HepG2 (cell line): ENCODE results near the gene DOK7. TPM values are rescaled to one million over a fixed set of nuclear protein-coding genes. Genes with fewer than 3 reads are reported as not detected.

ENCODE experiments used
- IKZF5 ChIP-seq: IDR thresholded peaks from 2 replicates; pipeline ENCODE4 v1.6.1; 2018; ENCODE audit warnings: missing genetic modification reagents, mild to moderate bottlenecking, missing compliant biosample characterization
- KAT7 ChIP-seq: IDR thresholded peaks from 2 replicates; pipeline ENCODE4 v1.6.1; 2018; ENCODE audit warnings: borderline replicate concordance, missing compliant biosample characterization
- KDM2A ChIP-seq: sonication (generic); formaldehyde crosslinking; IDR thresholded peaks from 2 replicates; pipeline ENCODE4 v1.4.0; 2020; ENCODE audit warnings: low read depth, missing genetic modification reagents, borderline replicate concordance
- KMT2B ChIP-seq: IDR thresholded peaks from 2 replicates; pipeline ENCODE4 v1.6.1; 2016; ENCODE audit warnings: missing genetic modification reagents, missing compliant biosample characterization
- NFAT5 ChIP-seq: sonication (generic); formaldehyde crosslinking; IDR thresholded peaks from 2 replicates; pipeline ENCODE4 v1.4.0; 2020; ENCODE audit warnings: missing genetic modification reagents
- ZBTB20 ChIP-seq: sonication (generic); formaldehyde crosslinking; IDR thresholded peaks from 2 replicates; pipeline ENCODE4 v1.8.1; 2023; ENCODE audit warnings: missing genetic modification reagents, low read depth, mild to moderate bottlenecking, borderline replicate concordance
- ZBTB49 ChIP-seq: sonication (generic); formaldehyde crosslinking; IDR thresholded peaks from 2 replicates; pipeline ENCODE4 v1.4.0; 2020; ENCODE audit warnings: missing genetic modification reagents, borderline replicate concordance
- ZBTB8A ChIP-seq: sonication (generic); formaldehyde crosslinking; IDR thresholded peaks from 2 replicates; pipeline ENCODE4 v1.4.0; 2020; ENCODE audit warnings: mild to moderate bottlenecking, low read depth, missing genetic modification reagents, borderline replicate concordance
- ZKSCAN8 ChIP-seq: IDR thresholded peaks from 2 replicates; pipeline ENCODE4 v1.6.1; 2016; ENCODE audit warnings: borderline replicate concordance, missing genetic modification reagents, missing compliant biosample characterization
- ZNF136 ChIP-seq: sonication (generic); formaldehyde crosslinking; IDR thresholded peaks from 2 replicates; pipeline ENCODE4 v1.8.1; 2022; ENCODE audit warnings: low read depth, mild to moderate bottlenecking, moderate library complexity, missing genetic modification reagents
- ZNF441 ChIP-seq: sonication (generic); formaldehyde crosslinking; IDR thresholded peaks from 2 replicates; pipeline ENCODE4 v1.7.0; 2021; ENCODE audit warnings: missing genetic modification reagents, borderline replicate concordance
- ZNF512 ChIP-seq: sonication (generic); formaldehyde crosslinking; IDR thresholded peaks from 2 replicates; pipeline ENCODE4 v1.4.0; 2020; ENCODE audit warnings: mild to moderate bottlenecking, missing genetic modification reagents
- ZNF639 ChIP-seq: conservative IDR thresholded peaks from 2 replicates; pipeline ENCODE4 v1.6.1; 2018; ENCODE audit warnings: missing genetic modification reagents
- ZNF678 ChIP-seq: sonication (generic); formaldehyde crosslinking; IDR thresholded peaks from 2 replicates; pipeline ENCODE4 v1.4.0; 2020; ENCODE audit warnings: mild to moderate bottlenecking, missing genetic modification reagents
- ZNF749 ChIP-seq: sonication (generic); formaldehyde crosslinking; IDR thresholded peaks from 2 replicates; pipeline ENCODE4 v1.8.0; 2022; ENCODE audit warnings: mild to moderate bottlenecking, missing genetic modification reagents, moderate library complexity, borderline replicate concordance
- polyA plus RNA-seq, 8 experiments: library from polyadenylated mRNA; depleted of rRNA in 3 of 8; stranded (reverse) in 7 of 8; unstranded in 1 of 8; fragments of >200 nt; fragmentation: Illumina TruSeq in 4 of 8; extraction: Trizol in 4 of 8; gene quantifications; 2 replicates each; pipeline versions ENCODE4 v1.2.1 to v1.2.3, GENCODE V29; 2011 to 2016; ENCODE audit warnings: low read depth in 4 of 8, missing spikeins in 1 of 8, mixed read lengths in 1 of 8; ENCODE audit not compliant: insufficient read depth in 1 of 8
- total RNA-seq, 5 experiments: library from RNA; depleted of rRNA; stranded (reverse); fragments of >200 nt; fragmentation: Illumina TruSeq; extraction: Trizol; gene quantifications; 2 replicates each; pipeline ENCODE4 v1.2.3, GENCODE V29; 2016; ENCODE audit warnings: low read depth in 1 of 5

DOK7 gene
- total and polyA plus RNA-seq, 2 of the 13 experiments (the other 11 are each of a cell fraction or from before 2014, with no cell fraction given): 0.03 to 0.07 TPM

- TF ChIP-seq NFAT5 (CRISPR knock-in tag) (no peak), ZBTB20 (CRISPR knock-in tag) (peak; percentile 33; the same call in 1 of the 2 replicates), ZNF136 (CRISPR knock-in tag) (peak; percentile 80; the same call in 1 of the 2 replicates), KAT7 (CRISPR knock-in tag) (no peak; the same call in 1 of the 2 replicates), ZNF749 (no peak), ZNF678 (0 out of 2 replicates have a peak, but pooled peaks have one; percentile 17), KDM2A (CRISPR knock-in tag) (peak; percentile 82; the same call in 1 of the 2 replicates), ZNF639 (0 out of 2 replicates have a peak, but pooled peaks have one; percentile 42), ZKSCAN8 (CRISPR knock-in tag) (0 out of 2 replicates have a peak, but pooled peaks have one; percentile 49), ZBTB49 (CRISPR knock-in tag) (0 out of 2 replicates have a peak, but pooled peaks have one; percentile 26), ZNF512 (CRISPR knock-in tag) (no peak), ZBTB8A (CRISPR knock-in tag) (peak; percentile 58; the same call in 1 of the 2 replicates), ZNF441 (CRISPR knock-in tag) (0 out of 2 replicates have a peak, but pooled peaks have one; percentile 23), IKZF5 (CRISPR knock-in tag) (0 out of 2 replicates have a peak, but pooled peaks have one; percentile 36), KMT2B (CRISPR knock-in tag) (peak; percentile 67)
Measured at GRCh38 chr4:3531879-3532750, 69.0 kb downstream of the DOK7 start, which contains the start of gene LRPAP1 (continued).
